ENCODE data around the gene SSPN. TPM values are rescaled to one million over a fixed set of nuclear protein-coding genes. Genes with fewer than 3 reads are reported as not detected.

The SSPN gene
- total RNA-seq, 4 donors from 2014 or later = 13.9 to 27.3 (median 20.1) TPM

DNA sequence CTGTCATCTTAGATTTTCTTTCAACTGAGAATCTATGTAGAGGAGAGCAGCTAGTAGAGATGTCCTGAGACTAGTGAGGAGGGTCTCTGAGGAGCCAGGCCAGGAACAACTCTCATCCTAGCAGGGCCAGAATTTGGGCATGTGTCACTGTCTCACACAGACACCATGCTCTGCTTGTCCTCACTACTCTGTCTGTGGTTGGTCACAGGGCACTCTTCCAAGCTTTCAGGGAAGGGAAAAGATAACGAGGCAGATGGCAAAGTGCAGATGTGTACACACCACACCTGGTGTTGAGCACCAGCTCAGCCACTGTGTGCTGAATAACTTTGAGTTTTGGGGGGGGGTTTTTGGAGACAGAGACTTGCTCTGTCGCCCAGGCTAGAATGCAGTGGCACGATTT, 2.5 kb downstream of the SSPN start:
- TF ChIP-seq, protein P1, sequence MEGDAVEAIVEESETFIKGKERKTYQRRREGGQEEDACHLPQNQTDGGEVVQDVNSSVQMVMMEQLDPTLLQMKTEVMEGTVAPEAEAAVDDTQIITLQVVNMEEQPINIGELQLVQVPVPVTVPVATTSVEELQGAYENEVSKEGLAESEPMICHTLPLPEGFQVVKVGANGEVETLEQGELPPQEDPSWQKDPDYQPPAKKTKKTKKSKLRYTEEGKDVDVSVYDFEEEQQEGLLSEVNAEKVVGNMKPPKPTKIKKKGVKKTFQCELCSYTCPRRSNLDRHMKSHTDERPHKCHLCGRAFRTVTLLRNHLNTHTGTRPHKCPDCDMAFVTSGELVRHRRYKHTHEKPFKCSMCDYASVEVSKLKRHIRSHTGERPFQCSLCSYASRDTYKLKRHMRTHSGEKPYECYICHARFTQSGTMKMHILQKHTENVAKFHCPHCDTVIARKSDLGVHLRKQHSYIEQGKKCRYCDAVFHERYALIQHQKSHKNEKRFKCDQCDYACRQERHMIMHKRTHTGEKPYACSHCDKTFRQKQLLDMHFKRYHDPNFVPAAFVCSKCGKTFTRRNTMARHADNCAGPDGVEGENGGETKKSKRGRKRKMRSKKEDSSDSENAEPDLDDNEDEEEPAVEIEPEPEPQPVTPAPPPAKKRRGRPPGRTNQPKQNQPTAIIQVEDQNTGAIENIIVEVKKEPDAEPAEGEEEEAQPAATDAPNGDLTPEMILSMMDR (IDR thresholded peaks at IDR 0.05; ENCODE audit: low read depth) = no peak

- TF ChIP-seq, protein P1 (IDR thresholded peaks at IDR 0.05; ENCODE audit: low read depth) = no peak
Observed at GRCh38 chr12:26198742-26199141, 3.4 kb downstream of the SSPN start.

DNA sequence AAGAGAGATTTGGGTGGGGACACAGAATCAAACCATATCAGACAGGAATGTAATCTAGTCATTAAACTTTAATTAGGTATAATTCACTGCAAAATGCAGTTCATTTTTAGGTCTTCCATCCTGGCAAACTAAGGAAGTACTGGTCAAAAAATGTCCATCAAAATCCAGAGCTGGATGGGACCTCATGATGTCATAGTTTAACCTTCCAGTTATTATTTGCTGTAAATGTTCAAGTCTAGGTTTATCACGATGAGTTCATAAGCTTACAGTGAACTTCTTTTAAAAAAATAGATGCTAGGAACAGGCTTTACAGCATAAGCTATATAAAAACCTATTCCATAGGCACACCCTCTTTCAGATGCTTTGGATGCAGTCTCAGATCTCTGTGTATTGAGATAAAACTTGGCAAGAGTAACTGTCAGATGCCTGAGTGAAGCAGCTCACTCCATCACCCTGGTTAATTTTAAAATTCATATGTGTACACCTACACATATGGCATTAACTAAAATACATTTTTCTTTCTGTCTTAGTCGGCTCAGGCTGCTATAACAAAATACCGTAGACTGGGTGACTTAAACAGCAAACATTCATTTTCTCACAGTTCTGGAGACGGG, 7.9 kb downstream of the SSPN start:
- TF ChIP-seq, protein P1 (IDR thresholded peaks at IDR 0.05; ENCODE audit: low read depth) = no peak

DNA sequence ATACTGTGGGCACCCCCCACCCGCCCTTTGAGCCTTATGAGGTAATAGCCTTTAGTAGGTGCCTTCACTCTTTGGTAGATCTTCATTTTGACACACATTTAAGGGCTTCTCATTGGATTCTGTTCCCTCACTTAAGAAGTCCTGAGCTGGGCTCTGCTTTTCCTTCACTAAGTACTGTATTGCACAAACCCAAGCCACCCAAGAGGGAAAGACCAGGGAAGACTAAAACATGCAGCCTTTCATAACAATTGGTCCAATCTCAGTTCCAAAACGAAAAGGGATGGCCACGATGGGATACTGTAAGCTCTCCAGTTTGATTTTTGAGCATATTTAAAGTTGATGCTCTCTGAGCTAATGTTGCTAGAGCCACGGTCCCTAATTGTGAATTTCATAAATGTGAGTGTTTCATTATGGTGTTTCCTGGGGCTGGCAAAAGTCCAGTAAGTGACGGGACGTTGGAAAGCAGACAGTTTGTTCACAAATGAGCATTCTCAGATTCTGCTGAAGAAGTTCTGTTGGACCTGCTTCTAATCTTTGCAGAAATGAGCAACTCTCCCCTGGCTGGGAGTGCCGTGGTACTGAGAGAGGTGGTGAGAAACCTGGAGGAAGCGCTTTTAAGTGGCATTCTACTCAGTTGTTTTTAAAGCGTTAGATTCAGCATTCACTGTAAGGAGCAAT, 9.4 kb downstream of the SSPN start:
- TF ChIP-seq, protein P1 (IDR thresholded peaks at IDR 0.05; ENCODE audit: low read depth) = no peak

- TF ChIP-seq, protein P1 (IDR thresholded peaks at IDR 0.05; ENCODE audit: low read depth) = no peak
Observed at GRCh38 chr12:26205298-26205697, 9.9 kb downstream of the SSPN start.

- TF ChIP-seq, protein P1 (IDR thresholded peaks at IDR 0.05; ENCODE audit: low read depth) = no peak
Observed at GRCh38 chr12:26205941-26206340, 10.6 kb downstream of the SSPN start.

GRCh38 chr12:26211331-26211730, 16.0 kb downstream of the SSPN start:
- TF ChIP-seq, protein P1 (IDR thresholded peaks at IDR 0.05; ENCODE audit: low read depth) = no peak
